Inflammatory macrophage (primary cell): ENCODE measurements around the gene ZC3H15.
"Not testable (repeated sequence)": the region's sequence is repeated elsewhere in the genome, so short reads cannot be mapped to it uniquely, and the experiment has no call there.

ENCODE experiments used
- DNase-seq, 2 donors: peaks; one replicate each; pipeline ENCODE4 v3.0.0-alpha.2; 2020 to 2022
- total RNA-seq, 18 experiments: gene quantifications; one replicate each; lab custom pipeline; 2026; ENCODE audit warnings: mixed read lengths in 6 of 18, inconsistent platforms in 2 of 18; lab: John Stamatoyannopoulos, UW

The ZC3H15 gene
- total RNA-seq: 41.4 to 109 (median 79.6) reads per million in 18 experiments

DNA sequence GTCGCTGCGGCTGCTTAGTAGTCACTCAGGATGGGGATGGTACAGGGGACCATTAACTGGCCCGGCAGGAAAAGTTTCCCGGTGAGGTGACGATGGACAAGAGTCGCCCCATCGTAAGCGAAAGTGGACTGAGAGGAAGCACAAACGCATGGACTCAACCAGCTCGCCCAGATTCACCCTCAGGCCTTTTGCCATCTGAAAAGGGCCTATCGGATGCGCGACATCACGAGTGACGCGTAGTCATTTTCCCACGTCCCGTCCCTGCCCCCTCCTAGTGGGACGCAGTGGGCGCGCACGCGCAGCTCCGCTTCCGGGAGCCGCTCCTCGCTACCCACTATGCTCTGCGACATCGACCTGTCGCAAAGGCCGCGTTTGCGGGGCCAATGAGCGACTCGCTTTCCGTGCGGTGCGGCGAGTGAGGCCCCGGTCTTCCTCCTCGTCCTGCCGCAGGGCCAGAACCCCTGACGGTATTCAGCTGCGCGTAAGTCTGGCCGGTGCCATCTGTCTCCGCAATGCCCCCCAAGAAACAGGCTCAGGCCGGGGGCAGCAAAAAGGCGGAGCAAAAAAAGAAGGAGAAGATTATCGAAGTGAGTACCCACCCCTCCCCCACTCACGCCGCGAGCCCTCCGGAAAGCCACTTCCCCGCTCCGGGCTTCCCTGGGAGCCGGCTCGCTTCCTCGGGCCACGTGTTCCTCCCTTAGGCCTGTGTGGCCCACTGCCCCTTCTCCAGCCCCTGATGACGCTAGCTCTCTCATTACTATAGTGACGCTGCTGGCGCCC is at the start of gene ZC3H15:
Gene ZC3H15, plus strand, starts transcription at position 390 of the 780 bp plus-strand sequence. Its CDS starts 123 bp downstream, at position 513.
- peak; percentile 99 for DNase-seq

DNA sequence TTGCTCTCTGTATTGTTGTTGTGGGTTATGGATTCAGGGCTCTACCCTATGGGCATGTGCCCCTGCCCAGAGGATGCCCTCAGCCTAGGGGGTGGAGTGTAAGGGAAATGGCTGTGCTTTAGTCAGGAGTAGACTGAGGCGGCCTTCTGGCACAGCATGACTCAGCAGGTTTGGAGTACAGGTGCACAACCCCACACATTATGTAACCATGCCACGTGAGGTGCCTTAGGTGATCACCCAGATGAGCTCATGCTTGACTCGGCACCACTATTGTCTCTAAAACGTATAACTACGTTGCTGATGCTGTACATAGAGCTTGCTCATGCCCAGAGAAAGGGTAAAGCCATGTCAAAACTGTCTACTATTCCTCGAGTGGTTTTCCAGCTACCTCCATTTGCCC is 48.3 kb upstream of the ZC3H15 start:
- DNase-seq: no peak

GRCh38 chr2:186439673-186440095 is 46.4 kb upstream of the ZC3H15 start:
- not testable (repeated sequence) for DNase-seq

- DNase-seq: no peak
These were observed 45.6 kb upstream of the ZC3H15 start for GRCh38 chr2:186440506-186440905.

GRCh38 chr2:186442885-186443284 is 43.2 kb upstream of the ZC3H15 start:
- DNase-seq: no peak

DNA sequence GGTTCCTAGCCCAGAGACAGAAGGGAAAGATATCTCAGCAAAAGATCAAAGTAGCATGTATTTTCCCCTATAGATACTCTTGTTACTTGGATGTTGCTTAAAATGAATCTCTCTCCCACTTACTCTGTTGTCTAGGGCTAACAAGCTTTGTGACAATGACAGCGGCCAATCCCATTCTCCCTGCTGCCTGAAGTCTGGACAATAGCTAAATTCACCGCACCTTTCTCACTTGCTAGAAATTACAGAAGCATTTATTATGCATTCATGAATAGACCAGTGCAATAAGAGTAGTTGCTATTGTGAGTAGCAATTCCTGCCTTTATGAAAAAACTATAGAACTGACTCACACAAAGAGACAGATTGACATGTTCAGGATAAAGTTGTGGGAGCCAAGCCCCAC is 42.2 kb upstream of the ZC3H15 start:
- no peak for DNase-seq

DNA sequence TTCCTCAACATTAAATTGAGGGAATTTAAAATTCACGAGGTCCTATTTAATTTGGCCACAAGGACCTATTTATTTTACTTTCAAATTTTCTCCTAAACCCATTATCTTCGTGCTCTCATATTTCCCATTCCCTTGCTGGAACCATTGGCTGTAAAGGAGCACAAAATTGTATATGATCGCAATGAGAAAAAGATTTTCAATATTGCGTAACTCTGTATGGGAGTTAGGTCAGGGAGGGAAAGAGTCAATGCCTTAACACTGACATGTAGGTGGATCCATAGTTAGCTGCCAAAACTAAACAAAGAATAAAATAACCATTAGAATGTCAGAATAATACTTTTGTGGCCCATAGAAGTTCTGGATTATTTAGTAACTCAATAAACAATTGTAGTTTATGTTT is 40.6 kb upstream of the ZC3H15 start:
- no peak for DNase-seq

GRCh38 chr2:186455613-186456012 is 30.4 kb upstream of the ZC3H15 start:
- no peak for DNase-seq

DNA sequence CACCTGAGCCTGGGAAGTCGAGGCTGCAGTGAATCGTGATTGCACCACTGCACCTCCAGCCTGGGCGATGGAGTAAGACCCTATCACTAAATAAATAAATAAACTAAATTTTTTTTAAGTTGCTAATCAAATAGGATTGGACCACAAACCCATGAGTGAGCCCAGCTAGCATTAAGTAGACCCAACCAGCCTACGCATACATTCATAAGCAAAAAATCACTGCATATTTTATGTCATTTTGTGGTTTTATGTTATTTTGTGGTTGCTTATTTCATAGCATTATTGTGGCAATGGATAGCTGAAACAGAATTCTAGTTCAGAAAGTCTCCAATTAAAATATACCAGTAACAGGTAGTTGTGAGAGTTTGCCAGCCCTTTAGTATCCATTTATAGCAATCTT is 29.1 kb upstream of the ZC3H15 start:
- DNase-seq: no peak

- DNase-seq: no peak
These were observed 28.2 kb upstream of the ZC3H15 start for GRCh38 chr2:186457908-186458307.

GRCh38 chr2:186459009-186459408 is 27.1 kb upstream of the ZC3H15 start:
- no peak for DNase-seq

GRCh38 chr2:186460465-186460864 is 25.6 kb upstream of the ZC3H15 start:
- DNase-seq: no peak

GRCh38 chr2:186466743-186467142 is 19.3 kb upstream of the ZC3H15 start:
- DNase-seq: no peak

DNA sequence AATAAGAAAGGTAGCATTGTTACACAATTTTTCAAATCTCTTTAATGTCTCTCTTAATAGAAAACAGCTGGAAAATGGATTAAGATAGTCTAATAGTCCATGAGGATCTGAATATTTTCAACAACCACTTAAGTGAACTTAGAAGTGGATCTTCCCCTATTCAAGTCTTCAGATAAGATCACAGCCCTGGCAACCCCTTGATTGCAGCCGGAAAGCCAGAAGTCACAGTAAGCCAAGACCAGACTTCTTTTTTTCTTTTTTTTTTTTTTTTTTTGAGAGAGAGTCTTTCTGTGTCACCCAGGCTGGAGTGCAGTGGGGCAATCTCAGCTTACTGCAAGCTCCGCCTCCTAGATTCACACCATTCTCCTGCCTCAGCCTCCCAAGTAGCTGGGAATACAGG is 18.6 kb upstream of the ZC3H15 start:
- no peak for DNase-seq

GRCh38 chr2:186472722-186473493 is 13.2 kb upstream of the ZC3H15 start:
- not testable (repeated sequence) for DNase-seq

- not testable (repeated sequence) for DNase-seq
These were observed 11.8 kb upstream of the ZC3H15 start for GRCh38 chr2:186474239-186474638.

GRCh38 chr2:186477790-186478189 is 8.3 kb upstream of the ZC3H15 start:
- peak; percentile 58 to 71 for DNase-seq

DNA sequence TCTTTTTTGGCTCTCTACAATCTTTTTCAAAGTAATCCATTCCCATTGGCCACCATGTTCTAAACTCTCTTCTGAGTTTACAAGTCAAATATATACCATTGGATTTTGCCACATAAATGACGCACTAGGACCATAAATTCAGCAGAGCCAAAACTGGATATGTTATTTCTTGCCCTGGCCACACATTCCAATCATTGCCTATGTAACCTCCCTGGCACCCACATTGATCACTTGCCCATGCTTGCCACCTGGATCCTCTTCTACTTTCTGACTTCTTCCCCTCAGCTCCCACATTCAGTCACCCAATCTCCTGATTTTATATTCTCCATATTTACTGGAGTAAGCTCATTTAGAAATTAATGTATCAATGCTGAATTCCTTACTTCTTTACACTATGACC is 5.1 kb upstream of the ZC3H15 start:
- DNase-seq: no peak

DNA sequence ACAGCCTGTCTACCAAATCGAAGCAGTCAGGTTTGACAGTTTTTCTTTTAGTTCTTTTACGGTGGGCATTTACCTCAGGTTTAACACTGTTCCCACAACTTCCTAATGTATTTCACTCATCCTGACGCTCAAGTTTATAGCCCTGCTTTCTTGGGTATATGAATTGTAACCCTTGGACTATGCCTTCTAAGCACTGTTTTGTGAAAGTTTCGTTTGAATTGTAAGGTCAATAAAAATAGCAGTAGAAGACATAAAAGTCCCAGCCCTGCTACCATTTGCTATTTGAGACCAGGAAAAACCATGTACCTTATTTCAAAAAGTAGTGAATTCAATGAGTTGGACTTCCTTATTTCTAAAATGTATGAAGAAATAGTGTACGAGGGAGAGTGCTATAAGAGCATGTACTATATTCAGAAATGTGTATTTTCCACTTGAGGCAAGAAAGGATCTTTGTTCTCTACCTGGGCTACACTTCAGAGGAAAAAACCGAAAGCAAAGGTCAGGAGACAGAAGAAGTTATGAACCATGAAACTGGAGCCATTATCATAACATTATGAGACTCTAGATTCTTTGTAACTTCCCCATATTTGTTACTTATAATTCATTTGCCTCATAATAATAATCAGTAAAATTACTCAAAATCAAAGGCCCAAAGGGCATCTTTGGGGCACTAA is 1.9 kb upstream of the ZC3H15 start:
- peak in 1 of 2 donors; percentile 19 for DNase-seq

DNA sequence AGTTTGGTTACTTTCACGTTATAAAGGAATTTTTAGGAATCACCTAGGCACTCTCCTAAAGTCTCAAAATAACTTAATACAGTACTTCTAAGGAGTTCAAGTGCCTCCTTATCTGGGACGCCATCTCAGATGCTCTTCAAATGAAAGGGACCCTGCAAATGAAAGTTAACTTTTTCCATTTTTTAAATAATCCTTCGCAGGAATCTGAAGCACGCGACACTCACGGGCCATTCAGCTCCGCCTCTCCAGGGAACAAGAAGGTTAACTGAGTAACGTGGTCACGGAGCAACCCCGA is 537 bp upstream of the ZC3H15 start:
- no peak for DNase-seq

DNA sequence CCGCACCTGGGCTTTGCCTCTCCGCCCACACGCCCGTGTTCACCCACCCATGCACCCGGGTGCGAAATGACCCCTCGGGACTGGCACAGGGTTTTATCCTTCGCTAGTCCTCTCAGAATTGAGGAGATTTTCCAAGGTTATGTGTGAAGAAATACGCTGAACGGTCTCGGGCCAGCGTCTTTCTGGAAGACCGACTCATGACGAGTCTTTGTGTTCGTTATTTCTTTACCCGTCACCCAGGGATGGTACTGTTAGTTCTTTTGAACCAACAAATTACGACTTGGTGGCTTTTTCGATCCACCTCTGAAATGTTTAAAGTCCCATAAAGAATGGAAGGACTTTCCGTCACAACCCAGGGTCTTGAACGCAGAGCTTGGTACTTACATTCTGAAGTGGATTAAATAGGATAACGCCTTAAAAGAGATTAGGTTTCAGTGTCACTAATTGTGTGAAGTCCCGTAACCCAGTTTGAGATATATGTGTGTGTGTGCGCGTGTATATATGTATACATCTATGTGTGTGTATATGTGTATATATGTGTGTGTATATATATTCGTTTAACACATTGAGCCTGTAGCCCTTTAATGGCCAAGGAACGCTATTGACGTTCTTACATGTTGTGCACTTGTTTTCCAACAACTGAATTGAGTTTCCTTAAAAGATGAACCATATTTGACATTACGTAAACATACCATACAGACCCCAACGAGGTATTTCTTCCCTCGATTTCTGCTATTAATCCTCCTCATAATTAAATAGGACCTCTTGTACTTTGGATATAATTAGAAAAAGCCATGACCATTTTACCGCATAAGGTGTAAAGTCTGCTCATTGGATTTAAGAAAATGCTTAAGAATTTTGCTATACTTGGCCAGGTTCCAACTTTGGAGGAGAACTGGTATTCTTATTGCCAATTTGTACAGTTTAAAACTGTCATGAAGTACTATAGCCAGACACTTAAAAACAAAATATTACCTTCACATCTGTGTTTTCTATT is 889 bp downstream of the ZC3H15 start:
- DNase-seq: peak in 1 of 2 donors; percentile 32

- DNase-seq: no peak
These were observed 7.6 kb downstream of the ZC3H15 start for GRCh38 chr2:186493564-186494085.
